SU-DHL-6 (cell line): ENCODE data around the gene HEBP2.
"Not testable (repeated sequence)": the region's sequence is repeated elsewhere in the genome, so short reads cannot be mapped to it uniquely, and the experiment has no call there.

Source experiments
- CTCF ChIP-seq: fragments of 200-600 bp; sonication (generic); IDR thresholded peaks from one replicate; pipeline ENCODE4 v1.5.1; 2017; ENCODE audit warnings: antibody characterized with exemption, mild to moderate bottlenecking, low read length, moderate library complexity; ENCODE audit not compliant: insufficient read depth, poor library complexity, severe bottlenecking
- EZH2phosphoT487 ChIP-seq: fragments of 200-600 bp; sonication (generic), shearing (Covaris generic); conservative IDR thresholded peaks from 2 replicates; pipeline ENCODE4 v1.6.1; 2018; ENCODE audit warnings: mild to moderate bottlenecking, antibody characterized with exemption, low read length, moderate library complexity, mixed read lengths

DNA sequence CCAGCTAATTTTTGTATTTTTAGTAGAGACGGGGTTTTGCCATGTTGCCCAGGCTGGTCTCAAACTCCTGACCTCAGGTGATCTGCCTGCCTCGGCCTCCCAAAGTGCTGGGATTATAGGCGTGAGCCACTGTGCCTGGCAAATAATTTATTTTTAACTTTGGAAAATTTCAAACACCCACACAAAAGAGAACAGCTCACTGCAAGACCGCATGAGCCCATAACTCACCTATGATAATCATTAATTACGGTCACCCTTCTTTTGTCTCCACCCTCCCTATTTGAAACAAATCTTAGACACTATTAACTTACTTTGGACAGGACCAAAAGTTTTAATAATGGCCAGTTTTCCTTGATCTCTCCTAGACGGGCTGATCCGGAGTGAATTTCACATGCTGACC is 21.2 kb downstream of the HEBP2 start:
- TF ChIP-seq CTCF, EZH2phosphoT487: not testable (repeated sequence)
